HEK293T (cell line): Measurements from ENCODE around the gene FAM53B.

Experiments used
- CTCF ChIA-PET: fragments of 350-600 bp; formaldehyde crosslinking; extraction: SDS; loops from one replicate; lab custom pipeline; 2021; ENCODE audit warnings: antibody characterized with exemption, inconsistent platforms; lab: Yijun Ruan, JAX
- POLR2A ChIA-PET: fragments of 350-600 bp; formaldehyde crosslinking; extraction: SDS; loops from one replicate; lab custom pipeline; 2020; ENCODE audit warnings: antibody characterized with exemption, inconsistent platforms; lab: Yijun Ruan, JAX
- DNase-seq: peaks from one replicate; pipeline ENCODE4 v3.0.0; 2012; ENCODE audit warnings: mixed read lengths; ENCODE audit errors: extremely low spot score
- ARNT ChIP-seq: fragments of 450-650 bp; IDR thresholded peaks from 2 replicates; pipeline ENCODE4 v1.6.1; 2017; ENCODE audit warnings: mild to moderate bottlenecking
- BHLHE40 ChIP-seq: fragments of 450-650 bp; IDR thresholded peaks from 2 replicates; pipeline ENCODE4 v1.6.1; 2016; ENCODE audit warnings: mild to moderate bottlenecking, moderate library complexity, borderline replicate concordance
- CTBP1 ChIP-seq: fragments of 450-650 bp; IDR thresholded peaks from 2 replicates; pipeline ENCODE4 v1.6.1; 2016; ENCODE audit warnings: borderline replicate concordance
- ELF4 ChIP-seq: fragments of 450-650 bp; IDR thresholded peaks from 2 replicates; pipeline ENCODE4 v1.6.1; 2017; ENCODE audit warnings: antibody characterized with exemption
- FOXA1 ChIP-seq: fragments of 450-650 bp; IDR thresholded peaks from 2 replicates; pipeline ENCODE4 v1.6.1; 2016; ENCODE audit warnings: mild to moderate bottlenecking
- FOXK2 ChIP-seq: fragments of 450-650 bp; IDR thresholded peaks from 2 replicates; pipeline ENCODE4 v1.6.1; 2016; ENCODE audit warnings: mild to moderate bottlenecking
- FOXM1 ChIP-seq: fragments of 450-650 bp; IDR thresholded peaks from 2 replicates; pipeline ENCODE4 v1.6.1; 2017; ENCODE audit warnings: mild to moderate bottlenecking, borderline replicate concordance
- HDGF ChIP-seq: fragments of 450-650 bp; IDR thresholded peaks from 2 replicates; pipeline ENCODE4 v1.6.1; 2017; ENCODE audit warnings: antibody characterized with exemption, borderline replicate concordance
- L3MBTL2 ChIP-seq: fragments of 450-650 bp; conservative IDR thresholded peaks from 2 replicates; pipeline ENCODE4 v1.6.1; 2016; ENCODE audit warnings: mild to moderate bottlenecking
- LEF1 ChIP-seq: fragments of 450-650 bp; IDR thresholded peaks from 2 replicates; pipeline ENCODE4 v1.6.1; 2017; ENCODE audit warnings: mild to moderate bottlenecking, borderline replicate concordance
- NFRKB ChIP-seq: fragments of 450-650 bp; IDR thresholded peaks from 2 replicates; pipeline ENCODE4 v1.6.1; 2016; ENCODE audit warnings: mild to moderate bottlenecking, moderate library complexity
- PKNOX1 ChIP-seq: fragments of 450-650 bp; IDR thresholded peaks from 2 replicates; pipeline ENCODE4 v1.6.1; 2016
- SP1 ChIP-seq: fragments of 450-650 bp; IDR thresholded peaks from 2 replicates; pipeline ENCODE4 v1.6.1; 2017
- SUZ12 ChIP-seq: fragments of 450-650 bp; IDR thresholded peaks from 2 replicates; pipeline ENCODE4 v1.6.1; 2016; ENCODE audit warnings: mild to moderate bottlenecking
- TARDBP ChIP-seq: fragments of 450-650 bp; IDR thresholded peaks from 2 replicates; pipeline ENCODE4 v1.6.1; 2016
- ZNF384 ChIP-seq: fragments of 450-650 bp; IDR thresholded peaks from 2 replicates; pipeline ENCODE4 v1.6.1; 2016

FAM53B gene

DNA sequence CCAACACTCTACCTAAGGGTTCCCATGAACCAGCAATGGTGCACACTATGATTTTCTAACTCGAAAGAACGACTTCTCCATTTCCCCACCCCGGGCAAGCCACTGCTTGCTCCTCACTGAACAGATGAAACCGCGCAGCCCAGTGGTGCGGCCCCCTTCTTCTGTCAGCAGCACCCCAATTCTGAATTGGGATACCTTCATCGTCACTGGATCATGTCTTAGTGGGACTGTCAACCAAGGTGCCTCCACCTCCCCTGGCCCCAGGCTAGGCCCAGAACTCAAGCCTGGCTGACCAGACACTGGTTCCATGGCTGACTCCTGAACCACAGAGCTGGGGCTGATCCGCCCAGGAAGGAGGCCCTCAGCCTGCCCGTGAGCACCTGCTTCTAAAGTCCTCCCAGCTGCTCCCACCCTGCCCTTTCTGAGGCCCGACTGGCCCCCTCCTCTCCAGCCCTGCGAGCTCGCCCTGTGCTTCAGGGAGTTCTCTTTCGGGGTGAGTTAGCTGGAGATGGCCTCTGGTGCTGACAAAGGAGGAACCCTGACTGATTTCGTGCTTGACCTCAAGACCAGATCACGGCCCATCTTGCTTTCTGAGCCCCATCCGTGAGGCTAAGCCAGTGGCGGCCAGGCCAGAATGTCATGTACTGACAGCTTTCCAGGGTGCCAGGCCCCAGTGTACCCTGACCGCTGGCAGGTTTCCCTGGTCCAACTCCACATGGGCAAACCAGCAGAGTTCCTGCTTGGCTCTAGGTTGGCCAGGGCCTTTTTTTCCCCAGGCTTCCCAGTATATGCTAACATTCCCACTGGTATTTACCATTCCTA lies 44.5 kb downstream of the FAM53B start:
- ChIA-PET CTCF (no interaction called here), POLR2A (no interaction called here)
- DNase-seq: no peak
- TF ChIP-seq L3MBTL2 (no peak), SP1 (no peak), ZNF384 (no peak), HDGF (no peak), ELF4 (no peak), TARDBP (no peak), CTBP1 (no peak), BHLHE40 (no peak), LEF1 (no peak), NFRKB (no peak), ARNT (no peak), FOXK2 (no peak), FOXM1 (no peak), PKNOX1 (no peak), FOXA1 (no peak), SUZ12 (no peak)

DNA sequence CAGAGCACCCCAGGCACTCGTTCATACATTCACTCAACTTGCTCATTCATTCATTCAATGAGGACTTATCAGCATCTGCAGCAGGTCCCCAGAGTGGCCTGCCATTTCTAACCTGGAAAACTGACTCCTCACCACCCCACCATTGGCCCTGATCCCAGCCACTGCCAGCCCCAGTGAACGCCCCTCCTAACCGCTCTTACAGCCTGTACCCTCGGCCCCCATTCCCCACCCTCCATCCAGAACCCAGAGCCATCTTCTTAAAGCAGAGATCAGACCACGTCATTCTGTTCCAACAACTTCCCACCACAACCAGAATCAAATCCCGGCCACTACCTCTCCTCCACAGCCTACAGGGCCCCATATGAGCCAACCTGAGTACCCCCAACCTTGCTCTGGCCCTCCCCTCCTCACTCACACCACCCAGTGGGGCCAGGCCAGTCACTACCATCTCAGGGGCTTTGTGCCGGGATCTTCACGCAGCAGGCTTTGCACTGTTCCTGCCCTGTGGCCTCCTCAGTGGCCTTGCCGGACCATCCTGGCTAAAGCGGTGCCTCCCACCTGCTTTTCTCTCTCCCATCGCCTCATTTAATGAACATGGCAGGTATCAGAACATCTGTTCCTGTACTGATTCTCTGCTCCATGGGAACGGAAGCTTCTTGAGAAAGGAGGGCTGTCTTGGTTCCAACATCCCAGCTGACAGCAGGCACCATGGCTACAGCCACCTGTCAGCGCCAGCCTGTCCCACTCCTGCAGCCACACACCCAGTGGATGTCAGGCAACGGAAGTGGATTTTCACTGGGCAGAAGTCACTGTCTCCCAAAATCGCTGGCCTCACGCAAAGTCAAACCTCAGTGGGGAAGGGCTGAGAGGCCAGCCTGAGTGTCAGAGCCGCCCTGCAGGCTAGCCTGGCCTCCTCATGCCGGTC lies 45.4 kb downstream of the FAM53B start:
- ChIA-PET POLR2A (no interaction called here), CTCF (no interaction called here)

GRCh38 chr10:124697837-124698544 lies 46.2 kb downstream of the FAM53B start:
- no peak for DNase-seq
- ChIA-PET CTCF (no interaction called here), POLR2A (no interaction called here)
- TF ChIP-seq SP1 (no peak), ZNF384 (no peak), ELF4 (no peak), L3MBTL2 (no peak), ARNT (no peak), NFRKB (no peak), FOXM1 (no peak), SUZ12 (no peak), HDGF (no peak), CTBP1 (no peak), FOXA1 (no peak), TARDBP (no peak), BHLHE40 (no peak), FOXK2 (no peak), PKNOX1 (no peak), LEF1 (no peak)

More for the DNA sequence above, 45.4 kb downstream of the FAM53B start:
- DNase-seq: no peak
- no peak for TF ChIP-seq FOXK2
- no peak for TF ChIP-seq NFRKB
- no peak for TF ChIP-seq CTBP1
- no peak for TF ChIP-seq ZNF384
- TF ChIP-seq TARDBP: no peak
- TF ChIP-seq L3MBTL2: no peak
- TF ChIP-seq PKNOX1: no peak
- TF ChIP-seq SUZ12: no peak
- TF ChIP-seq BHLHE40: no peak
- no peak for TF ChIP-seq FOXM1
- no peak for TF ChIP-seq FOXA1

- ChIA-PET POLR2A (no interaction called here), CTCF (interaction anchor here (0.6 kb wide), 1 partner anchor 44 kb away, joined by 3 read pairs; no protein-coding TSS in a partner anchor)
- no peak for DNase-seq
- no peak for TF ChIP-seq FOXA1
- no peak for TF ChIP-seq ARNT
- TF ChIP-seq ELF4: no peak
- TF ChIP-seq FOXM1: no peak
- no peak for TF ChIP-seq ZNF384
- TF ChIP-seq HDGF: no peak
- TF ChIP-seq PKNOX1: no peak
- TF ChIP-seq NFRKB: no peak
- no peak for TF ChIP-seq SP1
- TF ChIP-seq TARDBP: no peak
- no peak for TF ChIP-seq L3MBTL2
- no peak for TF ChIP-seq LEF1
- no peak for TF ChIP-seq FOXK2
- no peak for TF ChIP-seq SUZ12
These were observed 46.7 kb downstream of the FAM53B start for GRCh38 chr10:124697443-124697836.
